Nephron progenitor cell (in vitro differentiated cells): ENCODE data around the gene C2orf42.
A peak's percentile ranks its signal among the peaks of the same experiment; 100 is the strongest.
"Not testable (repeated sequence)": the region's sequence is repeated elsewhere in the genome, so short reads cannot be mapped to it uniquely, and the experiment has no call there.

Source experiments
- DNase-seq: peaks from one replicate; pipeline ENCODE4 v3.0.0; 2021
- H3K27ac Mint-ChIP-seq: 2 replicates; pipeline ENCODE4 v1.8.0; 2021; ENCODE audit warnings: mild to moderate bottlenecking, moderate library complexity, mixed read lengths
- H3K27me3 Mint-ChIP-seq: 2 replicates; pipeline ENCODE4 v1.8.0; 2021; ENCODE audit warnings: mild to moderate bottlenecking, low read depth, mixed read lengths; ENCODE audit not compliant: poor library complexity
- H3K36me3 Mint-ChIP-seq: 2 replicates; pipeline ENCODE4 v1.8.0; 2021; ENCODE audit warnings: low read depth, mixed read lengths
- H3K4me1 Mint-ChIP-seq: 2 replicates; pipeline ENCODE4 v1.8.0; 2021; ENCODE audit warnings: mixed read lengths
- H3K4me3 Mint-ChIP-seq: 2 replicates; pipeline ENCODE4 v1.8.0; 2021; ENCODE audit warnings: mild to moderate bottlenecking, moderate library complexity, mixed read lengths
- H3K9me3 Mint-ChIP-seq: 2 replicates; pipeline ENCODE4 v1.8.0; 2021; ENCODE audit warnings: mild to moderate bottlenecking, moderate library complexity, mixed read lengths
- CTCF ChIP-seq: fragments of 200-600 bp; sonication (generic); IDR thresholded peaks from 2 replicates; pipeline ENCODE4 v1.5.0; 2021; ENCODE audit warnings: antibody characterized with exemption

C2orf42 gene

GRCh38 chr2:70182689-70183088 is 8.1 kb downstream of the C2orf42 start:
- no peak overlapping the region for H3K27ac Mint-ChIP-seq
- peaks cover 14% of the 10 kb centered on the region for H3K36me3 Mint-ChIP-seq
- H3K4me3 Mint-ChIP-seq, result no peak overlapping the region
- no peaks in the 10 kb centered on the region for H3K4me1 Mint-ChIP-seq
- no peaks in the 10 kb centered on the region for H3K27me3 Mint-ChIP-seq
- no peaks in the 10 kb centered on the region for H3K9me3 Mint-ChIP-seq
- no peak for TF ChIP-seq CTCF
- DNase-seq, result no peak

GRCh38 chr2:70181363-70181956 is 9.4 kb downstream of the C2orf42 start:
- no peak for TF ChIP-seq CTCF
- H3K27ac Mint-ChIP-seq, result peak overlapping the region; percentile 69

GRCh38 chr2:70173520-70173919 is 17.3 kb downstream of the C2orf42 start:
- Mint-ChIP-seq H3K36me3 (peaks cover 53% of the 10 kb centered on the region), H3K27me3 (peaks cover 5% of the 10 kb centered on the region), H3K4me1 (peaks cover 21% of the 10 kb centered on the region), H3K9me3 (no peaks in the 10 kb centered on the region), H3K4me3 (no peak overlapping the region), H3K27ac (no peak overlapping the region)
- TF ChIP-seq CTCF, result no peak
- no peak for DNase-seq

More at GRCh38 chr2:70181363-70181956, 9.4 kb downstream of the C2orf42 start:
- Mint-ChIP-seq H3K9me3 (no peaks in the 10 kb centered on the region), H3K36me3 (peaks cover 24% of the 10 kb centered on the region), H3K27me3 (no peaks in the 10 kb centered on the region), H3K4me3 (no peak overlapping the region), H3K4me1 (no peaks in the 10 kb centered on the region)
- DNase-seq, result no peak

GRCh38 chr2:70169654-70170245 is 21.1 kb downstream of the C2orf42 start:
- not testable (repeated sequence) for H3K9me3 Mint-ChIP-seq, DNase-seq, H3K27me3 Mint-ChIP-seq, H3K4me3 Mint-ChIP-seq
- H3K27ac Mint-ChIP-seq, result peak overlapping the region; percentile 94
- peaks cover 23% of the 10 kb centered on the region for H3K4me1 Mint-ChIP-seq
- H3K36me3 Mint-ChIP-seq, result peaks cover 64% of the 10 kb centered on the region

- Mint-ChIP-seq H3K36me3 (peaks cover 42% of the 10 kb centered on the region), H3K9me3 (no peaks in the 10 kb centered on the region), H3K27me3 (no peaks in the 10 kb centered on the region), H3K4me1 (no peaks in the 10 kb centered on the region), H3K4me3 (no peak overlapping the region), H3K27ac (peak overlapping the region; percentile 64)
- no peak for DNase-seq
- no peak for TF ChIP-seq CTCF
Observed at GRCh38 chr2:70161069-70161534, 29.7 kb downstream of the C2orf42 start.

- Mint-ChIP-seq H3K4me3 (no peak overlapping the region), H3K4me1 (no peaks in the 10 kb centered on the region), H3K27ac (peak overlapping the region; percentile 64), H3K27me3 (no peaks in the 10 kb centered on the region), H3K9me3 (no peaks in the 10 kb centered on the region), H3K36me3 (peaks cover 44% of the 10 kb centered on the region)
- no peak for DNase-seq
- no peak for TF ChIP-seq CTCF
Observed at GRCh38 chr2:70160545-70160944, 30.3 kb downstream of the C2orf42 start.

GRCh38 chr2:70149130-70149686 is 41.6 kb downstream of the C2orf42 start:
- peaks cover 29% of the 10 kb centered on the region for H3K4me1 Mint-ChIP-seq
- H3K27ac Mint-ChIP-seq, result peak overlapping the region; percentile 42
- not testable (repeated sequence) for H3K27me3 Mint-ChIP-seq, H3K4me3 Mint-ChIP-seq, DNase-seq
- H3K36me3 Mint-ChIP-seq, result peaks cover 57% of the 10 kb centered on the region
- peaks cover 14% of the 10 kb centered on the region for H3K9me3 Mint-ChIP-seq

GRCh38 chr2:70148211-70148760 is 42.5 kb downstream of the C2orf42 start:
- not testable (repeated sequence) for H3K27ac Mint-ChIP-seq, H3K27me3 Mint-ChIP-seq

More at GRCh38 chr2:70148211-70148760, 42.5 kb downstream of the C2orf42 start:
- not testable (repeated sequence) for DNase-seq, H3K4me3 Mint-ChIP-seq
- H3K9me3 Mint-ChIP-seq, result peaks cover 14% of the 10 kb centered on the region
- H3K4me1 Mint-ChIP-seq, result peaks cover 33% of the 10 kb centered on the region
- H3K36me3 Mint-ChIP-seq, result peaks cover 47% of the 10 kb centered on the region
